OCI-LY7 (cell line): Measurements from ENCODE around the gene TMSB15A. TPM values are rescaled to one million over a fixed set of nuclear protein-coding genes. Genes with fewer than 3 reads are reported as not detected.
"Not testable (repeated sequence)": the region's sequence is repeated elsewhere in the genome, so short reads cannot be mapped to it uniquely, and the experiment has no call there.

Experiments
- BruUV-seq: library from RNA; stranded (reverse); fragments of 400-500 nt; replicated peaks from 2 replicates; lab custom pipeline; 2021; lab: Mats Ljungman, UMichigan
- CTCF ChIA-PET: fragments of 300-600 bp; sonication (Branson Sonifier 250); formaldehyde crosslinking; loops from one replicate; lab custom pipeline; 2022; ENCODE audit warnings: antibody characterized with exemption; ENCODE audit not compliant: unreplicated experiment; lab: Charles Lee
- POLR2A ChIA-PET: fragments of 300-600 bp; sonication (Branson Sonifier 250); formaldehyde crosslinking; loops from one replicate; lab custom pipeline; 2022; ENCODE audit warnings: antibody characterized with exemption; lab: Charles Lee
- DNase-seq: peaks from one replicate; pipeline ENCODE4 v3.0.0-alpha.2; 2015; ENCODE audit warnings: low spot score
- H2AFZ ChIP-seq: fragments of 200-600 bp; sonication (generic), shearing (Covaris generic); 2 replicates; pipeline ENCODE4 v1.6.1; 2014; ENCODE audit warnings: mild to moderate bottlenecking, antibody characterized with exemption, low read length, moderate library complexity
- H3K27ac ChIP-seq: fragments of 200-600 bp; sonication (generic); 2 replicates; pipeline ENCODE4 v1.5.1; 2014; ENCODE audit warnings: mixed run types, low read depth, mild to moderate bottlenecking, moderate library complexity, low read length, inconsistent platforms; ENCODE audit not compliant: poor library complexity, severe bottlenecking
- H3K36me3 ChIP-seq: fragments of 200-600 bp; sonication (generic); 2 replicates; pipeline ENCODE4 v1.6.1; 2014; ENCODE audit warnings: mild to moderate bottlenecking, antibody characterized with exemption, low read length, moderate library complexity, mixed read lengths; ENCODE audit not compliant: insufficient read depth
- H3K4me1 ChIP-seq: fragments of 200-600 bp; sonication (generic); 2 replicates; pipeline ENCODE4 v1.5.1; 2014; ENCODE audit warnings: mild to moderate bottlenecking, low read length; ENCODE audit not compliant: insufficient read depth, poor library complexity, severe bottlenecking
- H3K4me2 ChIP-seq: fragments of 200-600 bp; sonication (generic); 2 replicates; pipeline ENCODE4 v1.6.1; 2014; ENCODE audit warnings: mild to moderate bottlenecking, low read length
- H3K4me3 ChIP-seq: fragments of 200-600 bp; sonication (generic); 2 replicates; pipeline ENCODE4 v1.5.1; 2014; ENCODE audit warnings: mild to moderate bottlenecking, low read depth, low read length; ENCODE audit not compliant: poor library complexity, severe bottlenecking
- H3K79me2 ChIP-seq: fragments of 200-600 bp; sonication (generic); 2 replicates; pipeline ENCODE4 v1.6.1; 2016; ENCODE audit warnings: low read depth, mild to moderate bottlenecking, low read length, moderate library complexity, mixed read lengths; ENCODE audit not compliant: insufficient read depth
- H3K9me2 ChIP-seq: fragments of 200-600 bp; sonication (generic); 2 replicates; pipeline ENCODE4 v1.6.1; 2016; ENCODE audit warnings: mild to moderate bottlenecking, low read length, mixed read lengths; ENCODE audit not compliant: insufficient read depth
- H3K9me3 ChIP-seq: fragments of 200-600 bp; sonication (generic); 2 replicates; pipeline ENCODE4 v1.6.1; 2014; ENCODE audit warnings: mild to moderate bottlenecking, mixed run types, low read length, mixed read lengths
- H4K20me1 ChIP-seq: fragments of 200-600 bp; sonication (generic); 2 replicates; pipeline ENCODE4 v1.6.1; 2014; ENCODE audit warnings: mild to moderate bottlenecking, antibody characterized with exemption, low read length, moderate library complexity, mixed read lengths; ENCODE audit not compliant: insufficient read depth
- CTCF ChIP-seq: fragments of 200-600 bp; sonication (generic); conservative IDR thresholded peaks from 2 replicates; pipeline ENCODE4 v1.5.1; 2014; ENCODE audit warnings: mild to moderate bottlenecking, antibody characterized with exemption, low read length, moderate library complexity, mixed read lengths
- EZH2phosphoT487 ChIP-seq: fragments of 200-600 bp; sonication (generic); IDR thresholded peaks from 2 replicates; pipeline ENCODE4 v1.6.1; 2018; ENCODE audit warnings: low read depth, borderline replicate concordance, mild to moderate bottlenecking, mixed run types, antibody characterized with exemption, low read length, moderate library complexity, mixed read lengths
- intact Hi-C: fragments of 100-400 bp; cut with micrococcal nuclease; formaldehyde crosslinking; loops from one replicate; pipeline ENCODE4 v1.10.0; 2022; ENCODE audit not compliant: unreplicated experiment
- total RNA-seq, 2 experiments: library from RNA; depleted of rRNA in 1 of 2; stranded (reverse); fragments of >200 nt in 1 of 2; shearing (Covaris generic) in 1 of 2; gene quantifications; 2 replicates each; pipeline ENCODE4 v1.2.3, GENCODE V29; 2014 to 2022

TMSB15A gene
- total RNA-seq, 2 experiments from 2014 or later, result not detected

- Histone ChIP-seq H3K9me3 (no peaks in the 10 kb centered on the region), H3K27ac (no peak overlapping the region), H2AFZ (no peak overlapping the region), H3K4me3 (no peak overlapping the region), H4K20me1 (no peaks in the 10 kb centered on the region), H3K79me2 (no peaks in the 10 kb centered on the region), H3K9me2 (no peaks in the 10 kb centered on the region), H3K4me1 (no peaks in the 10 kb centered on the region), H3K36me3 (no peaks in the 10 kb centered on the region), H3K4me2 (no peak overlapping the region)
- intact Hi-C loops, result no loop called here
- ChIA-PET POLR2A (no interaction called here), CTCF (no interaction called here)
- BruUV-seq, result no TSS peak
- no peak for DNase-seq
- no peak for TF ChIP-seq EZH2phosphoT487
- no peak for TF ChIP-seq CTCF
These were observed 17.8 kb downstream of the TMSB15A start for GRCh38 chrX:102498732-102499131.

GRCh38 chrX:102491766-102492165, 24.8 kb downstream of the TMSB15A start:
- Histone ChIP-seq H3K4me2 (no peak overlapping the region), H3K4me1 (no peaks in the 10 kb centered on the region), H2AFZ (no peak overlapping the region), H3K79me2 (no peaks in the 10 kb centered on the region), H3K27ac (no peak overlapping the region), H3K9me3 (no peaks in the 10 kb centered on the region), H3K4me3 (no peak overlapping the region), H3K9me2 (no peaks in the 10 kb centered on the region), H4K20me1 (no peaks in the 10 kb centered on the region), H3K36me3 (no peaks in the 10 kb centered on the region)
- no peak for DNase-seq
- ChIA-PET CTCF (no interaction called here), POLR2A (no interaction called here)
- intact Hi-C loops, result no loop called here
- TF ChIP-seq EZH2phosphoT487 (no peak), CTCF (no peak)
- BruUV-seq, result no TSS peak

- CTCF ChIA-PET, BruUV-seq: not testable (repeated sequence)
These were observed 37.8 kb downstream of the TMSB15A start for GRCh38 chrX:102478765-102479164.

GRCh38 chrX:102471762-102472220, 44.7 kb downstream of the TMSB15A start, which contains the start of gene TCP11X2:
TCP11X2 (minus strand) TSS chrX:102471812.
- H2AFZ ChIP-seq, H3K9me2 ChIP-seq, H3K79me2 ChIP-seq, H3K4me1 ChIP-seq, CTCF ChIA-PET, H3K9me3 ChIP-seq, DNase-seq, BruUV-seq, H3K27ac ChIP-seq, POLR2A ChIA-PET, H3K4me2 ChIP-seq, H3K36me3 ChIP-seq, H3K4me3 ChIP-seq, intact Hi-C loops, H4K20me1 ChIP-seq: not testable (repeated sequence)

More at GRCh38 chrX:102478765-102479164, 37.8 kb downstream of the TMSB15A start:
- DNase-seq, H4K20me1 ChIP-seq, H3K4me3 ChIP-seq, H3K4me1 ChIP-seq, H3K27ac ChIP-seq, H2AFZ ChIP-seq, H3K9me3 ChIP-seq, H3K79me2 ChIP-seq, POLR2A ChIA-PET, H3K36me3 ChIP-seq, intact Hi-C loops, H3K9me2 ChIP-seq, H3K4me2 ChIP-seq: not testable (repeated sequence)

GRCh38 chrX:102470215-102470614, 46.3 kb downstream of the TMSB15A start:
- BruUV-seq, H2AFZ ChIP-seq, DNase-seq, H3K27ac ChIP-seq, H3K9me3 ChIP-seq, intact Hi-C loops, H3K79me2 ChIP-seq, H3K36me3 ChIP-seq, H4K20me1 ChIP-seq, H3K4me2 ChIP-seq, CTCF ChIA-PET, H3K4me1 ChIP-seq, POLR2A ChIA-PET, H3K9me2 ChIP-seq, H3K4me3 ChIP-seq: not testable (repeated sequence)
